Esophagus muscularis mucosa (tissue), 4 donors: Measurements from ENCODE around the gene GATC. TPM values are rescaled to one million over a fixed set of nuclear protein-coding genes. Genes with fewer than 3 reads are reported as not detected.

Experiments
- DNase-seq: peaks from one replicate; pipeline ENCODE4 v3.0.0-alpha.2; 2017; ENCODE audit errors: extremely low spot score
- H3K27ac ChIP-seq, 4 donors: fragments of 200-600 bp; sonication (generic); replicated peaks in 1 of 4; 1 replicate in 3 of 4; 2 replicates in 1 of 4; pipeline ENCODE4 v1.5.1; 2016 to 2019; ENCODE audit warnings: mild to moderate bottlenecking in 1 of 4
- H3K27me3 ChIP-seq, 4 donors: fragments of 200-600 bp; sonication (generic); one replicate each; pipeline versions ENCODE4 v1.5.1 to v1.6.0; 2016 to 2019
- H3K36me3 ChIP-seq, 4 donors: fragments of 200-600 bp; sonication (generic); one replicate each; pipeline ENCODE4 v1.5.1; 2016 to 2019
- H3K4me1 ChIP-seq, 4 donors: fragments of 200-600 bp; sonication (generic); one replicate each; pipeline ENCODE4 v1.5.1; 2016 to 2019
- H3K4me3 ChIP-seq, 4 donors: fragments of 200-600 bp; sonication (generic); 1 replicate in 2 of 4; 2 replicates in 2 of 4; pipeline ENCODE4 v1.5.1; 2016 to 2019; ENCODE audit warnings: mild to moderate bottlenecking in 4 of 4, moderate library complexity in 1 of 4
- H3K9me3 ChIP-seq, 4 donors: fragments of 200-600 bp; sonication (generic); 1 replicate in 3 of 4; 2 replicates in 1 of 4; pipeline ENCODE4 v1.5.1; 2016 to 2019
- CTCF ChIP-seq, 3 experiments: fragments of 200-600 bp in 2 of 3; fragments of 450-650 bp in 1 of 3; sonication (generic) in 2 of 3; IDR thresholded peaks; one replicate each; pipeline ENCODE4 v1.5.1; 2017 to 2019; ENCODE audit warnings: antibody characterized with exemption in 3 of 3, mild to moderate bottlenecking in 2 of 3, moderate library complexity in 1 of 3
- EP300 ChIP-seq: sonication (generic); formaldehyde crosslinking; IDR thresholded peaks from one replicate; pipeline ENCODE4 v1.6.1; 2017; ENCODE audit warnings: antibody characterized with exemption
- POLR2A ChIP-seq: fragments of 450-650 bp; IDR thresholded peaks from one replicate; pipeline ENCODE4 v1.6.1; 2017; ENCODE audit warnings: antibody characterized with exemption, moderate library complexity, mild to moderate bottlenecking, low read depth
- POLR2AphosphoS5 ChIP-seq, 2 donors: sonication (generic); formaldehyde crosslinking; IDR thresholded peaks; one replicate each; pipeline ENCODE4 v1.6.1; 2017; ENCODE audit warnings: antibody characterized with exemption in 2 of 2
- WGBS: methylation state at CpG from one replicate; pipeline ENCODE4 v1.1.5; 2018; 5-methylcytosine and 5-hydroxymethylcytosine counted together
- intact Hi-C: fragments of 100-400 bp; cut with DNase I; formaldehyde crosslinking; loops from one replicate; pipeline ENCODE4 v1.15.1; 2023
- total RNA-seq, 4 donors: library from RNA; depleted of rRNA; stranded (reverse); fragments of >200 nt; gene quantifications; one replicate each; pipeline versions ENCODE4 v1.1.0 to v1.2.1, GENCODE V29; 2016

GATC gene
- total RNA-seq, 4 donors from 2014 or later, result 18.5 to 24.0 (median 20.2) TPM

GRCh38 chr12:120421701-120422100 lies 24.5 kb upstream of the GATC start:
- H3K4me3 ChIP-seq, result no peak overlapping the region
- intact Hi-C loops, result no loop called here

GRCh38 chr12:120422892-120423456 lies 23.3 kb upstream of the GATC start:
- WGBS, result 69% methylated on average over 7 of the region's 7 CpGs
- Histone ChIP-seq H3K9me3 (no peaks in the 10 kb centered on the region), H3K27me3 (peaks cover 0 to 5% (median 0%) of the 10 kb centered on the region in 4 donors), H3K27ac (no peak overlapping the region), H3K4me1 (no peaks in the 10 kb centered on the region), H3K4me3 (no peak overlapping the region), H3K36me3 (no peaks in the 10 kb centered on the region)
- TF ChIP-seq CTCF (IDR thresholded peaks at IDR 0.05) (no peak), EP300 (no peak), POLR2A (no peak), POLR2AphosphoS5 (IDR thresholded peaks at IDR 0.05) (no peak)
- intact Hi-C loops, result no loop called here
- DNase-seq, result no peak

More at GRCh38 chr12:120421701-120422100, 24.5 kb upstream of the GATC start:
- no peak for DNase-seq
- no peaks in the 10 kb centered on the region for H3K9me3 ChIP-seq
- no peaks in the 10 kb centered on the region for H3K36me3 ChIP-seq
- no peak overlapping the region for H3K27ac ChIP-seq
- 88% methylated on average over 4 of the region's 4 CpGs for WGBS
- peaks cover 0 to 9% (median 0%) of the 10 kb centered on the region in 4 donors for H3K27me3 ChIP-seq
- H3K4me1 ChIP-seq, result no peaks in the 10 kb centered on the region
- TF ChIP-seq CTCF (IDR thresholded peaks at IDR 0.05) (no peak), EP300 (no peak), POLR2AphosphoS5 (IDR thresholded peaks at IDR 0.05) (no peak), POLR2A (no peak)

GRCh38 chr12:120425797-120426196 lies 20.4 kb upstream of the GATC start:
- TF ChIP-seq EP300 (no peak), POLR2AphosphoS5 (IDR thresholded peaks at IDR 0.05) (no peak), CTCF (IDR thresholded peaks at IDR 0.05) (no peak)
- intact Hi-C loops, result no loop called here
- H3K4me1 ChIP-seq, result peaks cover 0 to 5% (median 0%) of the 10 kb centered on the region in 4 donors
- DNase-seq, result no peak
- no peaks in the 10 kb centered on the region for H3K9me3 ChIP-seq
- no peaks in the 10 kb centered on the region for H3K36me3 ChIP-seq
- no peak overlapping the region for H3K4me3 ChIP-seq
- peaks cover 0 to 9% (median 0%) of the 10 kb centered on the region in 4 donors for H3K27me3 ChIP-seq
- no peak overlapping the region for H3K27ac ChIP-seq
- WGBS, result 85% methylated on average over 3 of the region's 3 CpGs

- no peak for DNase-seq
- 55% methylated on average over 8 of the region's 8 CpGs for WGBS
- Histone ChIP-seq H3K9me3 (no peaks in the 10 kb centered on the region), H3K27me3 (peaks cover 0 to 23% (median 0%) of the 10 kb centered on the region in 4 donors), H3K36me3 (no peaks in the 10 kb centered on the region), H3K27ac (no peak overlapping the region), H3K4me3 (no peak overlapping the region), H3K4me1 (peaks cover 0 to 5% (median 0%) of the 10 kb centered on the region in 4 donors)
- no peak for TF ChIP-seq POLR2AphosphoS5 (IDR thresholded peaks at IDR 0.05)
- intact Hi-C loops, result no loop called here
Observed at GRCh38 chr12:120428597-120429229, 17.5 kb upstream of the GATC start.

- intact Hi-C loops, result no loop called here
- TF ChIP-seq CTCF (IDR thresholded peaks at IDR 0.05) (no peak), POLR2AphosphoS5 (IDR thresholded peaks at IDR 0.05) (no peak), POLR2A (no peak), EP300 (no peak)
- no peak for DNase-seq
- no peak overlapping the region for H3K4me3 ChIP-seq
- H3K36me3 ChIP-seq, result no peaks in the 10 kb centered on the region
- H3K9me3 ChIP-seq, result no peaks in the 10 kb centered on the region
- 71% methylated on average over 7 of the region's 7 CpGs for WGBS
- H3K27ac ChIP-seq, result no peak overlapping the region
- peaks cover 0 to 5% (median 0%) of the 10 kb centered on the region in 4 donors for H3K4me1 ChIP-seq
- peaks cover 0 to 29% (median 0%) of the 10 kb centered on the region in 4 donors for H3K27me3 ChIP-seq
Observed at GRCh38 chr12:120429368-120429767, 16.9 kb upstream of the GATC start.
